Natural killer cell (primary cell): Measurements from ENCODE around the gene REEP1. TPM values are rescaled to one million over a fixed set of nuclear protein-coding genes. Genes with fewer than 3 reads are reported as not detected.

ENCODE experiments used
- ATAC-seq, 3 donors: fragments of 150-1000 bp in 2 of 3; fragments of 200-7000 bp in 1 of 3; cut with Tn5 transposase; 1 replicate in 1 of 3; 2 replicates in 2 of 3; pipeline ENCODE4 v1.10.0; 2021; ENCODE audit warnings: mild to moderate bottlenecking in 2 of 3, moderate library complexity in 2 of 3
- DNase-seq, 2 donors: peaks; one replicate each; pipeline versions ENCODE4 v3.0.0 to v3.0.0-alpha.2; 2013 to 2021; ENCODE audit warnings: mixed read lengths in 1 of 2
- H3K27ac ChIP-seq: one replicate; pipeline ENCODE4 v1.5.1; 2013; ENCODE audit warnings: mild to moderate bottlenecking, low read length
- H3K27me3 ChIP-seq: one replicate; pipeline ENCODE4 v1.6.1; 2013; ENCODE audit warnings: low read length; ENCODE audit not compliant: control insufficient read depth, insufficient read depth
- H3K36me3 ChIP-seq: one replicate; pipeline ENCODE4 v1.6.1; 2013; ENCODE audit warnings: low read length; ENCODE audit not compliant: control insufficient read depth, insufficient read depth
- H3K4me1 ChIP-seq: one replicate; pipeline ENCODE4 v1.6.1; 2013; ENCODE audit warnings: low read length; ENCODE audit not compliant: control insufficient read depth, insufficient read depth
- H3K4me3 ChIP-seq: one replicate; pipeline ENCODE4 v1.5.1; 2013; ENCODE audit warnings: low read length
- H3K9me3 ChIP-seq: one replicate; pipeline ENCODE4 v1.6.1; 2013; ENCODE audit warnings: low read length; ENCODE audit not compliant: control insufficient read depth, insufficient read depth
- H3K27ac Mint-ChIP-seq, 2 donors: one replicate each; pipeline ENCODE4 v1.8.0; 2022; ENCODE audit warnings: mild to moderate bottlenecking in 2 of 2, mixed read lengths in 2 of 2, moderate library complexity in 1 of 2
- H3K27me3 Mint-ChIP-seq, 2 donors: one replicate each; pipeline ENCODE4 v1.8.0; 2022; ENCODE audit warnings: low read depth in 2 of 2, mixed read lengths in 2 of 2
- H3K36me3 Mint-ChIP-seq: one replicate; pipeline ENCODE4 v1.8.0; 2022; ENCODE audit warnings: mixed read lengths
- H3K4me1 Mint-ChIP-seq, 2 donors: one replicate each; pipeline ENCODE4 v1.8.0; 2022; ENCODE audit warnings: mixed read lengths in 2 of 2
- H3K4me3 Mint-ChIP-seq: one replicate; pipeline ENCODE4 v1.8.0; 2022; ENCODE audit warnings: mild to moderate bottlenecking, moderate library complexity, mixed read lengths
- H3K9me3 Mint-ChIP-seq, 2 donors: one replicate each; pipeline ENCODE4 v1.8.0; 2022; ENCODE audit warnings: mixed read lengths in 2 of 2
- WGBS: methylation state at CpG from one replicate; pipeline ENCODE4 v1.1.7; 2013; ENCODE audit warnings: missing lambda C conversion rate; ENCODE audit not compliant: insufficient coverage; 5-methylcytosine and 5-hydroxymethylcytosine counted together
- intact Hi-C: fragments of 100-400 bp; cut with micrococcal nuclease; formaldehyde crosslinking; loops from one replicate; pipeline ENCODE4 v1.14.2; 2022
- total RNA-seq, 4 donors: library from RNA; stranded (reverse); fragments of 120-200 nt in 1 of 4; gene quantifications; one replicate each; pipeline versions ENCODE4 v1.2.3 to v1.2.4, GENCODE V29; 2013 to 2022
- TF ChIP-seq, protein P1 (sequence below): fragments of 200-600 bp; IDR thresholded peaks from one replicate; pipeline ENCODE4 v1.8.0; 2022; ENCODE audit warnings: antibody characterized with exemption

Gene REEP1
- total RNA-seq, 3 donors from 2014 or later (not counting 1 experiment from before 2014, with no cell fraction given): 0.10 TPM; not detected in 2

DNA sequence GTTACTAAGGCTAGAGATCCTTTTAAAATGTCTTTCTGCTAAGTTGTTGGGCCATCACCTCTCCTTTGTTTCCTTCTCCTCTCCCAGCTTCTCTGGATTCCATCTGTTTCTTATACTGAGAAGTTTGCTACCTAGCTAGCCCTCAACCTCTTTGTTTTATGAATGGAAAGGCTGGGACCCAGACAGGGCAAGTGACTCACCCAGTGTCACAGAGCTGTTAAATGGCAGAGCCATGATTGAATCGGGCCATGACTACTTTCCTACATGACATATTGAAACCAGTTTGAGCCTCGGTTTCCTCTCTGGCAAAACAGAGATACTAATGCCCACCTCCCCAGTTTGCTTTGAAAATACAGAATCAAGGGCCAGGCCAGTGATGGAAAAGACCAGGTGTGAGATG is 24.1 kb downstream of the REEP1 start:
- Histone ChIP-seq H3K4me1 (no peaks in the 10 kb centered on the region), H3K9me3 (no peaks in the 10 kb centered on the region)

DNA sequence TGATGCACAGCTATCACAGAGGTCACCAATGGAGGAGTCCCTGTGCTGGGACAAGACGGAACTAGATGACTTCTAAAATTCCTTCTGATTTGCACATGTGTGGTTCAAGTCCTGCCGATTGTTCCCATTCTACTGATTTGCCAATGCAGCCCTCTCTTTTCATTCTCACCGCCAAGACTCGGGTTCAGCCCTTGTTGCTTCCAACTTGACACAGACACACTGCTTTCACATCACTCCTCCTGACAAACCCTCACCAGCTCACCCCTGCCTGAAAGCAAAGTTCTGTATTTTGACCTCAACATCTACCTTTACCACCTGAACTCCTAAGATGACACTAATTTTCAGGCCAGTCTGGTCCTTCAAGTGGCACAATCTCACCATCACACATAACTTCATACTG is 25.5 kb downstream of the REEP1 start:
- 92% methylated on average over 4 of the region's 4 CpGs for WGBS
- Mint-ChIP-seq H3K9me3 (no peaks in the 10 kb centered on the region), H3K4me1 (no peaks in the 10 kb centered on the region), H3K27ac (no peak overlapping the region), H3K36me3 (no peaks in the 10 kb centered on the region), H3K4me3 (no peak overlapping the region), H3K27me3 (peaks cover 0 to 9% of the 10 kb centered on the region in 2 donors)
- no peaks in the 10 kb centered on the region for H3K9me3 ChIP-seq
- intact Hi-C loops: no loop called here
- no peak overlapping the region for H3K4me3 ChIP-seq
- no peak for DNase-seq
- H3K27me3 ChIP-seq: no peaks in the 10 kb centered on the region
- TF ChIP-seq, protein P1, sequence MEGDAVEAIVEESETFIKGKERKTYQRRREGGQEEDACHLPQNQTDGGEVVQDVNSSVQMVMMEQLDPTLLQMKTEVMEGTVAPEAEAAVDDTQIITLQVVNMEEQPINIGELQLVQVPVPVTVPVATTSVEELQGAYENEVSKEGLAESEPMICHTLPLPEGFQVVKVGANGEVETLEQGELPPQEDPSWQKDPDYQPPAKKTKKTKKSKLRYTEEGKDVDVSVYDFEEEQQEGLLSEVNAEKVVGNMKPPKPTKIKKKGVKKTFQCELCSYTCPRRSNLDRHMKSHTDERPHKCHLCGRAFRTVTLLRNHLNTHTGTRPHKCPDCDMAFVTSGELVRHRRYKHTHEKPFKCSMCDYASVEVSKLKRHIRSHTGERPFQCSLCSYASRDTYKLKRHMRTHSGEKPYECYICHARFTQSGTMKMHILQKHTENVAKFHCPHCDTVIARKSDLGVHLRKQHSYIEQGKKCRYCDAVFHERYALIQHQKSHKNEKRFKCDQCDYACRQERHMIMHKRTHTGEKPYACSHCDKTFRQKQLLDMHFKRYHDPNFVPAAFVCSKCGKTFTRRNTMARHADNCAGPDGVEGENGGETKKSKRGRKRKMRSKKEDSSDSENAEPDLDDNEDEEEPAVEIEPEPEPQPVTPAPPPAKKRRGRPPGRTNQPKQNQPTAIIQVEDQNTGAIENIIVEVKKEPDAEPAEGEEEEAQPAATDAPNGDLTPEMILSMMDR: no peak
- no peaks in the 10 kb centered on the region for H3K36me3 ChIP-seq
- H3K27ac ChIP-seq: no peak overlapping the region
- H3K4me1 ChIP-seq: no peaks in the 10 kb centered on the region
- no peak for ATAC-seq

More for the DNA sequence above, 24.1 kb downstream of the REEP1 start:
- TF ChIP-seq, protein P1: no peak
- no peak for ATAC-seq
- peaks cover 0 to 9% of the 10 kb centered on the region in 2 donors for H3K27me3 Mint-ChIP-seq
- Histone ChIP-seq H3K27ac (no peak overlapping the region), H3K4me3 (no peak overlapping the region), H3K36me3 (no peaks in the 10 kb centered on the region), H3K27me3 (no peaks in the 10 kb centered on the region)
- WGBS: 85% methylated on average over 2 of the region's 2 CpGs
- no peaks in the 10 kb centered on the region for H3K36me3 Mint-ChIP-seq
- intact Hi-C loops: no loop called here
- H3K4me3 Mint-ChIP-seq: no peak overlapping the region
- H3K27ac Mint-ChIP-seq: no peak overlapping the region
- no peaks in the 10 kb centered on the region for H3K9me3 Mint-ChIP-seq
- DNase-seq: no peak
- no peaks in the 10 kb centered on the region for H3K4me1 Mint-ChIP-seq

DNA sequence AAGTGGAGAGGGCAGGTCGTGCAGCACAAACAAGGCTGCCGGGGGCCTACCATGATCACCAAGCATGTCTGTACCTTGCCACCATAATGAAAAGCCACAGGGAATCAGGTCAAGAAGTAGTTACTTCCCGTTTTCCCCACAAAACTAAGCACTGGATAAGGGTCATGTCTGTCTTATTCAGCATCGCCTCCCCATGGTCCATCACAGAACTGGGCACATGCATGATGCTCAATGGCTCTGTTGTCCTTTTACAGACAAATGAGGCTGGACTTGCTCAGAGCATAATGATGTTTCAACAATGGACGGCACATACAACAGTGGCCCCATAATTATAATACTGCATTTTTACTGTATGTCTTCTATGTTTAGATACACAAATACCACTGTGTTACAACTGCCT is 27.5 kb downstream of the REEP1 start:
- TF ChIP-seq, protein P1: no peak
- no peaks in the 10 kb centered on the region for H3K27me3 ChIP-seq
- H3K36me3 ChIP-seq: no peaks in the 10 kb centered on the region
- no peak overlapping the region for H3K4me3 Mint-ChIP-seq
- H3K4me1 Mint-ChIP-seq: no peaks in the 10 kb centered on the region
- H3K4me1 ChIP-seq: no peaks in the 10 kb centered on the region
- H3K27me3 Mint-ChIP-seq: peaks cover 14% of the 10 kb centered on the region in 2 donors
- H3K4me3 ChIP-seq: no peak overlapping the region
- DNase-seq (no peak), ATAC-seq (no peak)
- 90% methylated on average over 5 of the region's 5 CpGs for WGBS
- H3K27ac Mint-ChIP-seq: no peak overlapping the region
- H3K9me3 Mint-ChIP-seq: no peaks in the 10 kb centered on the region
- no peaks in the 10 kb centered on the region for H3K9me3 ChIP-seq
- no peak overlapping the region for H3K27ac ChIP-seq
- no peaks in the 10 kb centered on the region for H3K36me3 Mint-ChIP-seq
- intact Hi-C loops: no loop called here

DNA sequence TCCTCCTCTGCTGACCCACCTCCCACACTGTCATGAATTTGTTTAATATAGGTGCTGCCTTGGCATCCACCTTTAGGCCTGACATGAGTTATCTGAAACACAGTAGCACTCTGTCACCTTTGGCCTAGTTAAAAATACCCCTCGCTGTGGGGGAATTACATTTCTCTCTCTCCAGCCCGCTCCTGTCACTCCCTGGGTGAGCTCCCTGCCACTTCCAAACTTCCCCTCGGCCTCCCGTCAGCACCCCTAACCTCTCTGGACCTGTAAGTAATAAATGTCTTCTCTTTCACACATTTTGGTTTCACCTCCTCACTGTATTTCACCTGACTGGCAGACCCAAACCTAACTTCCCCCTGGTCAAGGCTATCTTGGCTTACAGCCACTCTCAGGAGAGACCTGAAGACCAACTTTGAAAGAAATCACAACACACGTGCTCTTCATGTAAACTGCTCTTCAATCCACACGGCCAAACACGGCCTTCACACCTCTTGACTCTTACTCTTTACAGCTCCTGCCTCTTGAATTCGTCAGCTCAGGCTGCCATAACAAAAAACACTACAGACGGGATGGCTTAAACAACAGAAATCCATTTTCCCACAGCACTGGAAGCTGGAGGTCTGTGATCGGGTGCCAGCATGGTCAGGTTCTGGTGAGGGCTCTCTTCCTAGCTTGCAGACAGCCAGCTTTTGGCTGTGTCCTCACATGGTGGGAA is 28.3 kb downstream of the REEP1 start:
- no peak overlapping the region for H3K27ac Mint-ChIP-seq

More for the DNA sequence above, 28.3 kb downstream of the REEP1 start:
- TF ChIP-seq, protein P1: no peak
- 85% methylated on average over 10 of the region's 10 CpGs for WGBS
- Mint-ChIP-seq H3K4me3 (no peak overlapping the region), H3K36me3 (no peaks in the 10 kb centered on the region), H3K4me1 (no peaks in the 10 kb centered on the region), H3K27me3 (peaks cover 19 to 22% of the 10 kb centered on the region in 2 donors), H3K9me3 (no peaks in the 10 kb centered on the region)
- no peak overlapping the region for H3K27ac ChIP-seq
- no peaks in the 10 kb centered on the region for H3K36me3 ChIP-seq
- H3K4me1 ChIP-seq: no peaks in the 10 kb centered on the region
- DNase-seq: no peak
- intact Hi-C loops: no loop called here
- no peaks in the 10 kb centered on the region for H3K27me3 ChIP-seq
- no peak for ATAC-seq
- no peak overlapping the region for H3K4me3 ChIP-seq
- H3K9me3 ChIP-seq: no peaks in the 10 kb centered on the region
